Amniotic epithelial cell (primary cell): ENCODE data around the gene TPRN.
A peak's percentile ranks its signal among the peaks of the same experiment; 100 is the strongest.

Experiments used
- DNase-seq: peaks from one replicate; pipeline ENCODE4 v3.0.0-alpha.2; 2010; ENCODE audit warnings: low read depth

TPRN gene

DNA sequence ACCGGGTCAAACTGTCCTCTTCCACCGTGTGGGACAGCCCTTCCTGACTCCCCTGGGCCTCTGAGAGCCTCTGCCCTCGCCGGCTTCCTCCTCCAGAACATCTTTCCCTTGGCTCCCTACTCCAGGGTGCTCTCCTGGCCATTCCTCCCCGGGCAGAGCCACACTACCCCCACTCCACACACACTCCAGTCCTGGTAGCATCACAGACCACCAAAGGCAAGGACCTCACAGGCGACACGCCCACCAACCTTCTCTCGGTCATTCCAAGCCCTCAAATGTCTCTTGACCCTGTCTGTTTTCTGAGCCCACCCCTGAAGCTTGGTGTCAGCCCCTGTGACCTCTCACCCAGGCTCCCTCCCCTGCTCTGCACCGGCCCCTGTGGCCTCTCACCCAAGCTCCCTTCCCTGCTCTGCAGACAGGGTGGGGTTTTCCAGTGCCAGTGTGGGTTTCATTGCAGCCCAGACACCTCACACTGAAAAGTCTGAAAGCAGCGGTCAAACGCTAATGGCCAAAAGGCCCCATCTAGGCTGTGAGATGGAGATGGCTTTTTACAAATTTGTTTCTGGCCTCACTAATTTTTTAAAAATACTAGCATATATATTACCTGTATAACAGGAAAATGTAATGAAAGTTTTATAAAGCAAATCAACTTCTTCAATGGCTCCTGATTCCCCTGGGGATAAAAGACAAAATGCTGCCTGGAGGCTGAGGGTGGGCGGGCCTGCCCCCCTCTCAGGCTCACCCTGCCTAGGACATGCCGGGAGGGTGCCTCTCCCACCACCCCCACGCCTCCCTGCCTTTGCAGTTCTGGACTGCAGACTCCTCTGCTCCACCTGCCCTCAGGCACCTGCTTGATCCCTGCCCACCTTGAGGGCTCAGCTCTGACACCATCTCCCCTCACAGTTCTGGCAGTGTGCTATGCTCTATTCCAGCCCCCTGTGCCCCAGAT, 41.2 kb downstream of the TPRN start:
- no peak for DNase-seq

DNA sequence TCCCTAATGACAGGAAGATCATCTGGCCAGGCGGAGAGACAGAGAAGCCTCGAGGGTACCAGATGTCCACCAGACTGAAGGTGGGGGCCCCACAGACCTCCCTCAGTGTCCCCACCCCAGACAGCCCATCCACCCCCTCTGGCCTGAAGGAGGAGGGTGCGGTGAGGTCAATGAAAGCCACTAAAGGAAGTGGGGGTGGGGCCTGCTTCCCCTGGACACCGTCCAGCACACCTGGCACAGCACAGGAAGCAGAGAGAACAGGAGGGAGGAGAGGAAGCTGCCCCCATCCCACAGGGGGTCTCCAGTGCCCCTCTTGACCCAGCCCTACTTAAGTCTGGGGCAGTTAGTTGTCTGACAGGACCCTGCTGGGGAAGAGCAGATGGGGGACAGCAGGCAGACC, 41.9 kb downstream of the TPRN start:
- no peak for DNase-seq

DNA sequence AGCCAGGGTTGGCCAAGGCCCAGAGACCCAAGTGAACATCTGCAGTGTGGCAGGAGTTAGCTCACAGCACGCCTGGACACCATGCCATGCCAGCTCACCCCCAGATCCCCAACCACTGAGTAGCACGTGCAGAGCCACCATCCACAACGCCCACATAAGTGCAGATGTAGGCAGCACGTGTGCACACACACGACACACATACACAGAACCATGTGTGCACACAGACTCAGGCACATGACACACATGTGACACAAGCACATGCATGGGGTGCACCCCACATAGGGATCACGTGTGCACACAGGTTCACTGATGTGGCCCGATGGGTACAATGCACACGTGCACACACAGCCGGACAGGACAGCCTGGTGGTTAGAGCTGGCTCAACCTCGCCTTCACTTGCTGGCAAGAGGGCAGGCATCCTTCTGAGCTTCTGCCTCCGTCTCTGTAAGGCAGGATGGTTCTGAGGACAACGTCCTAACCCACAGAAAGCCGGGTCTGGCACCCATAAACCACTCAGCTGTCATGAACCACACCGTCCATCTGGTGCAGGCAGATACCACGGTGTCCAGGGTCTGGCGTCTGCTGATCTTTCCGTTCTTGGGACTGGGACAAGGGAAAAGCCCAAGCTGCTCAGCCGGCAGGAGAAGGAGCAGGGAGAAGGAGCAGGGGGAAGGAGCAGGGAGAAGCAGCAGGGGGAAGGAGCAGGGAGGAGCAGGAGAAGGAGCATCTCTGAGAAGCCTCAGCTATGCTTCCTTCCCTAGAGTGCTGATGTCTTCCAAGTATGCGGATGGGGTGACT, 42.7 kb downstream of the TPRN start:
- DNase-seq: no peak

DNA sequence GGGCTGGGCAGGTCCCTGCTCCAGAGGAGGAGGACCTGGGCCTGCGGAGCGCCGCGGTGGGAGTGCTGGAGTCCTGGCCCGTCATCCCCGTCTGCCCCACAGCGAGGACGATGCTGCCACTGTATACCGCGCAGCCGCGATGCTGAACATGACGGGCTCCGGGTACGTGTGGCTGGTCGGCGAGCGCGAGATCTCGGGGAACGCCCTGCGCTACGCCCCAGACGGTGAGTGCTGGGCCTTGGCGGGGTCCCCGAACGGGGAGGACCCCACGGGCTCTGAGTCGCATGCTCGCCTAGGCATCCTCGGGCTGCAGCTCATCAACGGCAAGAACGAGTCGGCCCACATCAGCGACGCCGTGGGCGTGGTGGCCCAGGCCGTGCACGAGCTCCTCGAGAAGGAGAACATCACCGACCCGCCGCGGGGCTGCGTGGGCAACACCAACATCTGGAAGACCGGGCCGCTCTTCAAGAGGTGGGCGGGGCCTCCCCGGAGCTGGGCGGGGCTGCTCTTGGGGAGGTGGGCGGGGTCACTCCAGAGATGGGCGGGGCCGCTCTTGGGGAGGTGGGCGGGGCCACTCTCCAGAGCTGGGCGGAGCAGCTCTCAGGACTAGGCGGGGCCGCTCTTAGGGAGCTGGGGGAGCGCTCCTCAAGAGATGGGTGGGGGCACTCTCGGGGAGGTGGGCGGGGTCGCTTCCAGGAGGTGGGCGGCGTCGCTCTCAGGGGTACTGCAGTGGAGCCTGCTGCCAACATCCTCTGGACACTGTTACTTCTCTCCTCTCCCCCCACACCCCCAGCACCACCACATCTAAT, 43.8 kb downstream of the TPRN start:
- DNase-seq: peak; percentile 23

DNA sequence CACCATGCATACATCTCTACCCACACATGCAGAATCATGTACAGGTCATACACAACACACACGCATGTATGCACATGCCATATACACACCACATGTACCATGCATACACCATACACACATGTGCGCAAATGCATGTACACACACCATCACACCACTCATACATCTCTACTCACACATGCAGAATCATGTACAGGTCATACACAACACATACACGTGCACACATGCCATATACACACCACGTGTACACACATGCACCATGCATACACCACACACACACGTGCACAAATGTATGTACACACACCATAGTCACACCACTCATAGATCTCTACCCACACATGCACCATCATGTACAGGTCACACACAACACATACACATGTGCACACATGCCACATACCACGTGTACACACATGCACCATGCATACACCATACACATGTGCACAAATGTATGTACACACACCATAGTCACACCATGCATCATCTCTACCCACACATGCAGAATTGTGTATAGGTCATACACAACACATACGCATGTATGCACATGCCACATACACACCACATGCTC, 47.6 kb downstream of the TPRN start:
- no peak for DNase-seq

DNA sequence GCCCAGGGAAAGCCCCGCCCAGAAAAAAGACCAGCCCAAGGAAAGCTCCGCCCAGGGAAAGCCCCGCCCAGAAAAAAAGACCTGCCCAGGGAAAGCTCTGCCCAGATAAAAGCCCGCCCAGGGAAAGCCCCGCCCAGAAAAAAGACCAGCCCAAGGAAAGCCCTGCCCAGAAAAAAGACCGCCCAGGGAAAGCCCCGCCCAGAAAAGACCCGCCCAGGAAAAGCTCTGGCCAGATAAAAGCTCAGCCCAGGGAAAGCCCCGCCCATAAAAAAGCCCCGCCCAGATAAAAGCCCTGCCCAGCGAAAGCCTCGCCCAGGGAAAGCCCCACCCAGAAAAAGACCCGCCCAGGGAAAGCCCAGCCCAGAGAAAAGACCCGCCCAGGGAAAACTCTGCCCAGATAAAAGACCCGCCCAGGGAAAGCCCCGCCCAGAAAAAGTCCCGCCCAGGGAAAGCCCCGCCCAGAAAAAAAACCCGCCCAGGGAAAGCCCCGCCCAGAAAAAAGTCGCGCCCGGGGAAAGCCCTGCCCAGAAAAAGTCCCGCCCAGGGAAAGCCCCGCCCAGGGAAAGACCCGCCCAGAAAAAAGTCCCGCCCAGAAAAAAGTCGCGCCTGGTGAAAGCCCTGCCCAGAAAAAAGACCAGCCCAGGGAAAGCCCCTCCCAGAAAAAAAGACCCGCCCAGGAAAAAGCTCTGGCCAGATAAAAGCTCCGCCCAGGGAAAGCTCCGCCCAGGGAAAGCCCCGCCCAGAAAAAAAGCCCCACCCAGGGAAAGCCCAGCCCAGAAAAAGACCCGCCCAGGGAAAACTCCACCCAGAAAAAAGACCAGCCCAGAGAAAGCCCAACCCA, 49.7 kb downstream of the TPRN start:
- no peak for DNase-seq

DNA sequence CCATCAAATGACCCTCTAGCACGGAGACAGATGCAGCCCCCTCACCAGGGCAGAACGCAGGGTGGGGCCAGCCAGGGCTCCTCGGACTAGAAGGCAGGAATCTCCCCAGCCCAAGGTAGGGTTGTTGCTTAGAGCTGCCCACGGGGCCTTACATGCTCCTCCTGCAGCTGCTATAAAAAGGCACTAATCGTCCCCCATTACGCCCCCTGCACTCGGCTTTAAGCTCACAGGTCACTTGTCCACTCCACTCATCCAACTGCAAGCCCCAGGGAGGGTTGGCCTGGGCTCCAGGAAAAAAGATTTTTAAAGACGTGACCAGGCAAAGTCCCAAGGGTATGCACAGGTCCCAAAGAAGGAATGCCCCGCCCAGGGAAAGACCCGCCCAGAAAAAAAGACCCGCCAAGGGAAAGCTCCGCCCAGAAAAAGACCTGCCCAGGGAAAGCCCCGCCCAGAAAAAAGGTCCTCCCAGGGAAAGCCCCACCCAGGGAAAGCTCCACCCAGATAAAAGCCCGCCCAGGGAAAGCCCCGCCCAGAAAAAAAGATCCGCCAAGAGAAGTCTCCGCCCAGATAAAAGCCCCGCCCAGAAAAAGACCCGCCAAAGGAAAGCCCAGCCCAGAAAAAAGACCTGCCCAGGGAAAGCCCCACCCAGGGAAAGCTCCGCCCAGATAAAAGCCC, 50.5 kb downstream of the TPRN start:
- DNase-seq: no peak

DNA sequence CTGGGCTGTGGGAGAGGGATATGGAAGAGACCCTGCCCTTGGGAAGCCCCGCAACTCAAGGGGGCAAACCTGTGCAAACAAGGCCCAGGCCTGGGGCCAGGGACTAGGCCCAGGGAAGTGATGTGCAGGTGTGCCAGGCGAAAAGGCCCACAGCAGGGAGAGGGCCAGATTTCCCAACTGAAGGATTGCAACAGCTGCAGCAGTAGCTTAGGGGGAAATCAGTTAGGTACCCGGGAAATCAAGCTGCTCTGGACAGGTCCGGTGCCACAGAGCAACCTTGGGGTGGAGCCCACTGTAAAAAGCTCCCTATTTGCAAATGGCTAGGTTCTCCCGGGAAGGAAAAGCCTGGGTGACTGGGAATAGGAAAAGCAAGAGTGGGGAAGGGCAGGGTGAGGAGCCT, 51.2 kb downstream of the TPRN start:
- no peak for DNase-seq

DNA sequence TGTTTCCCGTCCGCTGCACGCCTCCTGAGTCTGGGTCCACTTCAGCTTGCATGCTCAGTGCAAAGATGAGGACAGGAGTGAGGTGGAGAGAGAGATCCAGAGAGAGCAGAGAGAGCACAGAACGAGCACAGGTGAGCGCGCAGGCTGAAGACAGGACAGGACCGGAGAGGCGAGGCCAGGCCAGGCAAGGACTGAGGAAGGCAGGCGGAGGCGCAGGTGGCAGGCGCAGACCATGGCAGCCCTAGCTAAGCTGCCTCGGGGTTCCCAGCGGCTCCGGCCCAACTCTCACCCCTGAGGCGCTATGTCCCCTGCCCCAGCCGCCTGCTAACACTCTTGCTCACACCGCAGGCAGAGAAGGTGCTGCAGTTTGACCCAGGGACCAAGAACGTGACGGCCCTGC, 51.9 kb downstream of the TPRN start:
- DNase-seq: no peak

DNA sequence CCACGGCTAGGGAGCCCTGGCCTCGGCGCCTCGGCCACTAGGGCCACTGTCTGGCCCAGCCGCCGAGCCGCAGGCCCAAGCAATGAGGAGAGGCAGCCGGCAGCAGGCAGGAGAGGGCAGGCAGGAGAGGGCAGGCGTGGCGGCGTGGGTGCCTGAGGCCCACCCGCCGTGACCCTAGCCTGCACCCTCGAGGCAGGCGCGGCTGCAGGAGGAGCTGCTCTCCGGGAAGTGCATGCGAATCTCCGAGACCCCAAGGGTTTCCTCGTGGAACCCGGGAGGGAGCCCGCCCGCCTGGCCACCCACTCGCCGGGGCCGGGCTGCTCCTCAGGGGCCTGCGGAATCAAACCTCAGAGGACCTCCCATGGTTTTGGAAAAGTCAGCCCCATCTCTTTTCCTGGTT, 52.3 kb downstream of the TPRN start:
- no peak for DNase-seq

DNA sequence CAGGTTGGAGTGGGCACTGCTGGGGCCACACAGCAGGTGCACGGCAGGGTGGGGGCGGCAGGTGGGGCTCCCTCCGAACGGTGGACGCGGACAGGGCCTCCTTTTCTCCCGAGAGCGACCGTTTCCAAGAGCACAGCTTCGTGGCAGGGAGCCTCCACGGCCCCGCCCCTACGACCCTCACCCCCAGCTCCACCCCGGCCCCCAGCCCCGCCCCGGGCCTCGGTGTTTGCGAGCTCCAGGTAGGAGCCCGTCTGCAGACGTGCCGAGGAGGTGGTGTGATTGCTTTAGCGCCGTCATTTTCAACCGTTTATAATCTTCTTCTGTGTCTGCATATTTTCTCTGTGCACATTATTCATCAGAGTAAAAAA, 52.8 kb downstream of the TPRN start:
- DNase-seq: no peak

DNA sequence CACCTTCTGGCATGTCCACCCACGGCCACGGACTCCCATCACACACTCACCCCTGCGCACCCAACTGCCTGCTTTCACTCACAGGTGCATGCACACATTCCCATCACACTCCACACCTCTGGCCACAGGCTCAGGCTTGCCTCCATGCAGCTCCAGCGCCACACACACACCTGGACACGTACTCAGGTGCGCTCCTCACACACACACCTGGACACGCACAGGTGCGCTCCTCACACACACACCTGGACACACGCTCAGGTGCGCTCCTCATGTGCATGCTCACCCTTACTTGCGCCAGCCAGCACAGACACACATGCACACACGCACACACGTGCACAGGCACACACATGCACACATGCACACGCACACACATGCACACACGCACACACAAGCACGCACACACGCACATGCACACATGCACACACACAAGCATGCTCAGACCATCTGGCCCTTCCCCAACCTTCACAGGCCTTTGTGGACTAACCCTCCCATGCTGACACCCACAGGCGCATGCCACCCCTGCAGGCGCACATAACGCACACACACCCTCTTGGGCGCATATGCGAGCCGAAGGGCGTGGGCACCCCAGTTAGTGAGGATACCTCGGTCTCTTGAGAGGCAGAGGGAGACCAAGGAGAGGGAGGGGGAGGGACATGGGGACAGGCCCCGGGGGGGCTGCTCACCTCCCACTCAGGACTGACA, 53.3 kb downstream of the TPRN start:
- no peak for DNase-seq

DNA sequence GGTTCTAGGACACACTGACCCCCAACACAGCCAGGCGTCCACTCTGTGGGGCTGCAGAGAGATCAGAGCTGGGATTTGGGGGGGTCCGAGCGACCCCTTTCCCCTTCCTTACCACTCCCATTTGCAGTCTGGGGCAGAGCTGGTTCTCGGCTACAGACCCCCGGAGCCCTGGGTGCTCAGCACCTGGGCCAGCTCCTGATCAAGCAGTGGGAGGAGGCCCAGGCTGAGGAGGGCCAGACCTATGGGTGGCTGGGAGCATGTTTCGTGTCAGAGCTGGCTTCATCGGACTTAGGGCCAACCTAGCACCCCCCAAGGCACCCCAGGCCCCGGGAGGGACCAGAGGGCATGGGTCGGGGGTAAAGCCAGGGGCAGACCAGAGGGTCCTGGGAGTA, 54.0 kb downstream of the TPRN start:
- no peak for DNase-seq

DNA sequence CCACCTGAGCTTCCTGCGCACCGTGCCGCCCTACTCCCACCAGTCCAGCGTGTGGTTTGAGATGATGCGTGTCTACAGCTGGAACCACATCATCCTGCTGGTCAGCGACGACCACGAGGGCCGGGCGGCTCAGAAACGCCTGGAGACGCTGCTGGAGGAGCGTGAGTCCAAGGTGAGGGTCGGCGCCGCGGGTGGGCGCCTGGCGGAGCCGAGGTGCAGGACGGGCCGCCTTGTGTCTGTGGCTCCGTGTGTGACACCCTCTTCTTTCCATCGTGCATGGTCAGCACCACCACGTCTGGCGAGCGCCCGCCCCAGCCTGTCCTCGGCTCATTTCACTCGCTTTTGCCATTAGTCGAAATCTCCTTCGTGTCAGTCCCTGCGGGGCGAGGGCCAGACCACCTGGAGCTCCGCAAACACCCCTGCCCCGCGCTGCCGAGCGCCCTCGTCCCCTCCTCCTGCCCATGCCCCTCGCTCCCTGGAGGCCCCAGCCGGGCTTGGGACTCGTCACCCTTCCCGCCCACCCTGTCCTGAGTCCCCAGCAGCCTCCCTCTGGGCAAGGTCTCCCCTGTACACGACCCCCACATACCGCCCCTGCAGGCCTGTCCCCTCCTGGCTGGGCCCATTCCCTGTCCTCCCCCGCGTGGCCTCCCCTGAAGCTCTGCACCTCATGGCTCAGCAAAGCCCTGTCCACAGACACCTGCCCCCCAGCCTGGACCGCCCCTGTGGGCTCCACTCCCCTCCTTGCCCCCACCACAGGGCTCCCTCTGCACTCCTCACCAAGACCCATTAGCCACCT, 54.6 kb downstream of the TPRN start:
- no peak for DNase-seq

DNA sequence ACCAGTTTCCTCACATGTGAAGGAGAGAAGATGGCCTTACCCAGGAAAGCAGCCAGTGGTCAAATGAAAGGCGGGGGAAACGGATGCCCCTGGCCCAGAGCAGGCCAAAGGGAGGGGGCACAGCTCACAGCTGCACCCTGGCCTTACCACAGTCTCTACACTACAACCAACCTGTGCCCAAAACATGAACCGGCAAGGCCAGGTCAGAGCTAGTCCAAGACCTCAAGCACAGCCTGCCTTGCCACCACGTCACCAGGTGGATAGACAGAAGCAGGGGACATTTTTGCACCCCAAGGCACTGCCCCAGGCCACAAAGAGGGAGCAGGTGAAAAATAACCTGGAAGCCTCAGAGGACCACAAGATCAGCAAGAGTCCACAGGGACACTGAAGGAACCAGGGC, 57.1 kb downstream of the TPRN start:
- DNase-seq: no peak

DNA sequence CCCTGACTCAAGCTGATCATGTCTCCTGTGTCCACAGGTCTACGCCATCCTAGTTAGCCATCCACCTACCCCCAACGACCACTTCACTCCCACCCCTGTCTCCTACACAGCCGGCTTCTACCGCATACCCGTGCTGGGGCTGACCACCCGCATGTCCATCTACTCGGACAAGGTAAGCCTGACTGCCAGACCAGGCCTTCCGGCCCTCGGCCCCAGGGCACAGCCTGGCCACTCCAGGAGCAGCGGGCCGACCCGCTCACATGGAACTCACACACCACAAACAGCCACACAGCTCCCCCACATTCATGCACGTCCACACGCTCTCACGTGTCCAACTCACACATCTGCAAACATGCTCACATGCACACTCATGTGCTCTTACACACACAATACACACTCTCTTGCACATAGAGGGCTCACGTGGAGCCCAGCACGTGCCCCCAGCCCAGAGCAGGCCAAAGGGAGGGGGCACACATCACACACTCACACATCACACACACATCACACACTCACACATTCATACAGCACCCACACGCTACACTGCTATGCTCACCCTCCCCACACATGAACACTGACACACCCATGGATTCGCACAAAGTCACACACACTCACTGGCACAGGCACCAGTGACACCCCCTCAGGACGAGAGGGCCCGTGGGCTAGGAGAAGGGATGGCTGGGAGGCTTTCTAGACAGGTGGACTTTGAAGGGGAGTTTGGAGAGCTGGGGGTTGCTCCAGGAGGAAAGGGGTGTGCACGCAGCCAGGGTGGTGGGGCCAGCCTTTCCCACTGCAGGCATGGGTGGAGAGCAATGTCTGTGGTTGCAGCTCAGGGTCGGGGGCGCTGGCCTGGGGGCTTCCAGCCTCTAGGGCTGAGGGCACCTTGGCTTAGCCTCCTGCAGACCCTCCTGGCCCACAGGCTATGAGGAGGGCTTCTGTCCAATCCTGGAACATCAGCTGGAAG, 58.3 kb downstream of the TPRN start:
- DNase-seq: no peak
